Measurements from ENCODE around the gene OSBPL8.

DNA sequence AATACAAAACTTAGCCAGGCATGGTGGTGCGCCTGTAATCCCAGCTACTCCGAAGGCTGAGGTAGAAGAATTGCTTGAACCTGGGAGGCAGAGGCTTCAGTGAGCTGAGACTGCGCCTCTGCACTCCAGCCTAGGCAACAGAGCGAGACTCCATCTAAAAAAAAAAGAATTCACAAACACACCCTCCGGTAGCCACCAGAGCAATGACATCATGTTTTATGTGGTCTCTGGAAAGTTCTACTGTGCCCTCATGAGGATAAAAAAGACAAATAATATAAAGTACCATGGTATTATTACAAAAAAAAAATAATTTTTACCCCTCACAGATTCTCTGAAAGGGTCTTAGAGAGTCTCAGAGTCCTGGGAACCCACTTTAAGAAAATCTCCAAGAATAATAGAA lies 81.5 kb downstream of the OSBPL8 start:
- TF ChIP-seq, protein P1, sequence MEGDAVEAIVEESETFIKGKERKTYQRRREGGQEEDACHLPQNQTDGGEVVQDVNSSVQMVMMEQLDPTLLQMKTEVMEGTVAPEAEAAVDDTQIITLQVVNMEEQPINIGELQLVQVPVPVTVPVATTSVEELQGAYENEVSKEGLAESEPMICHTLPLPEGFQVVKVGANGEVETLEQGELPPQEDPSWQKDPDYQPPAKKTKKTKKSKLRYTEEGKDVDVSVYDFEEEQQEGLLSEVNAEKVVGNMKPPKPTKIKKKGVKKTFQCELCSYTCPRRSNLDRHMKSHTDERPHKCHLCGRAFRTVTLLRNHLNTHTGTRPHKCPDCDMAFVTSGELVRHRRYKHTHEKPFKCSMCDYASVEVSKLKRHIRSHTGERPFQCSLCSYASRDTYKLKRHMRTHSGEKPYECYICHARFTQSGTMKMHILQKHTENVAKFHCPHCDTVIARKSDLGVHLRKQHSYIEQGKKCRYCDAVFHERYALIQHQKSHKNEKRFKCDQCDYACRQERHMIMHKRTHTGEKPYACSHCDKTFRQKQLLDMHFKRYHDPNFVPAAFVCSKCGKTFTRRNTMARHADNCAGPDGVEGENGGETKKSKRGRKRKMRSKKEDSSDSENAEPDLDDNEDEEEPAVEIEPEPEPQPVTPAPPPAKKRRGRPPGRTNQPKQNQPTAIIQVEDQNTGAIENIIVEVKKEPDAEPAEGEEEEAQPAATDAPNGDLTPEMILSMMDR (IDR thresholded peaks at IDR 0.05 in 4 of 5, conservative IDR thresholded peaks at IDR 0.05 in 1 of 5), result no peak
- TF ChIP-seq POLR2A (IDR thresholded peaks at IDR 0.05), result no peak
